IMR-90 (cell line): ENCODE results near the gene TSC2. TPM values are rescaled to one million over a fixed set of nuclear protein-coding genes. Genes with fewer than 3 reads are reported as not detected.
"Not testable (repeated sequence)": the region's sequence is repeated elsewhere in the genome, so short reads cannot be mapped to it uniquely, and the experiment has no call there.

Source experiments
- ATAC-seq: fragments of 200-7000 bp; cut with Tn5 transposase; 2 replicates; pipeline ENCODE4 v1.9.1; 2020; ENCODE audit warnings: low read depth, mild to moderate bottlenecking, moderate library complexity
- BruUV-seq: library from RNA; stranded (reverse); fragments of 400-500 nt; replicated peaks from 2 replicates; lab custom pipeline; 2021; lab: Mats Ljungman, UMichigan
- CTCF ChIA-PET: fragments of 300-600 bp; formaldehyde crosslinking; extraction: SDS; loops from one replicate; lab custom pipeline; 2021; ENCODE audit warnings: antibody characterized with exemption; lab: Yijun Ruan, JAX
- POLR2A ChIA-PET: fragments of 300-600 bp; sonication (Branson Sonifier 250); formaldehyde crosslinking; loops from one replicate; lab custom pipeline; 2022; ENCODE audit warnings: antibody characterized with exemption; ENCODE audit not compliant: unreplicated experiment; lab: Charles Lee
- DNase-seq: peaks from one replicate; pipeline ENCODE4 v3.0.0; 2013
- H2AFZ ChIP-seq: replicated peaks from 2 replicates; pipeline ENCODE3; 2013; ENCODE audit warnings: low read length, mild to moderate bottlenecking; ENCODE audit not compliant: poor library complexity
- H2AK5ac ChIP-seq: 2 replicates; pipeline ENCODE4 v1.6.1; 2013; ENCODE audit warnings: low read depth, low read length, inconsistent platforms
- H2AK9ac ChIP-seq: replicated peaks from 2 replicates; pipeline ENCODE3; 2013; ENCODE audit warnings: mild to moderate bottlenecking, low read depth, low read length, moderate library complexity; ENCODE audit not compliant: poor library complexity
- H2BK120ac ChIP-seq: 2 replicates; pipeline ENCODE4 v1.6.1; 2013; ENCODE audit warnings: low read depth, low read length, inconsistent platforms
- H2BK15ac ChIP-seq: 3 replicates; pipeline ENCODE4 v1.6.1; 2013; ENCODE audit warnings: low read depth, low read length, inconsistent platforms
- H2BK20ac ChIP-seq: 2 replicates; pipeline ENCODE4 v1.6.1; 2013; ENCODE audit warnings: low read depth, mild to moderate bottlenecking, inconsistent platforms, low read length, moderate library complexity
- H2BK5ac ChIP-seq: 2 replicates; pipeline ENCODE4 v1.6.1; 2013; ENCODE audit warnings: mild to moderate bottlenecking, low read depth, low read length, inconsistent platforms; ENCODE audit not compliant: poor library complexity, severe bottlenecking
- H3K14ac ChIP-seq: replicated peaks from 2 replicates; pipeline ENCODE4 v1.6.1; 2013; ENCODE audit warnings: low read depth, low read length, inconsistent platforms
- H3K18ac ChIP-seq: 2 replicates; pipeline ENCODE4 v1.6.1; 2013; ENCODE audit warnings: low read depth, low read length, control low read depth
- H3K23ac ChIP-seq: 2 replicates; pipeline ENCODE4 v1.6.1; 2013; ENCODE audit warnings: low read depth, low read length, inconsistent platforms
- H3K27ac ChIP-seq: 2 replicates; pipeline ENCODE4 v1.5.1; 2013; ENCODE audit warnings: mild to moderate bottlenecking, control low read depth, low read length; ENCODE audit not compliant: insufficient read depth
- H3K27me3 ChIP-seq: 2 replicates; pipeline ENCODE4 v1.6.1; 2013; ENCODE audit warnings: low read length; ENCODE audit not compliant: control insufficient read depth, insufficient read depth
- H3K36me3 ChIP-seq: 2 replicates; pipeline ENCODE4 v1.6.1; 2013; ENCODE audit warnings: low read length, mixed read lengths; ENCODE audit not compliant: control insufficient read depth, insufficient read depth
- H3K4ac ChIP-seq: 2 replicates; pipeline ENCODE4 v1.6.1; 2013; ENCODE audit warnings: low read depth, low read length, inconsistent platforms
- H3K4me1 ChIP-seq: 2 replicates; pipeline ENCODE4 v1.6.1; 2013; ENCODE audit warnings: low read length, mixed read lengths; ENCODE audit not compliant: control insufficient read depth, insufficient read depth
- H3K4me2 ChIP-seq: 2 replicates; pipeline ENCODE4 v1.6.1; 2013; ENCODE audit warnings: low read depth, mild to moderate bottlenecking, control low read depth, low read length, moderate library complexity
- H3K4me3 ChIP-seq: 2 replicates; pipeline ENCODE4 v1.5.1; 2013; ENCODE audit warnings: low read depth, mild to moderate bottlenecking, control low read depth, low read length, moderate library complexity; ENCODE audit not compliant: insufficient read depth
- H3K56ac ChIP-seq: 2 replicates; pipeline ENCODE4 v1.6.1; 2013; ENCODE audit warnings: low read length, inconsistent platforms; ENCODE audit not compliant: insufficient read depth; ENCODE audit errors: extremely low read depth
- H3K79me1 ChIP-seq, 2 experiments: 2 replicates each; pipeline ENCODE4 v1.6.1; 2013; ENCODE audit warnings: low read length in 2 of 2, inconsistent platforms in 1 of 2, low read depth in 1 of 2
- H3K9ac ChIP-seq: 2 replicates; pipeline ENCODE4 v1.6.1; 2013; ENCODE audit warnings: low read depth, low read length, control low read depth
- H3K9me1 ChIP-seq: 2 replicates; pipeline ENCODE4 v1.6.1; 2013; ENCODE audit warnings: low read length, inconsistent platforms; ENCODE audit not compliant: insufficient read depth
- H3K9me3 ChIP-seq: 2 replicates; pipeline ENCODE4 v1.6.1; 2013; ENCODE audit warnings: low read length; ENCODE audit not compliant: control insufficient read depth, insufficient read depth
- H4K20me1 ChIP-seq: 2 replicates; pipeline ENCODE4 v1.6.1; 2013; ENCODE audit warnings: low read length, inconsistent platforms; ENCODE audit not compliant: insufficient read depth
- H4K5ac ChIP-seq: 2 replicates; pipeline ENCODE4 v1.6.1; 2013; ENCODE audit warnings: mild to moderate bottlenecking, low read depth, low read length, control low read depth
- H4K8ac ChIP-seq, 2 experiments: 2 replicates each; pipeline ENCODE4 v1.6.1; 2013; ENCODE audit warnings: low read depth in 2 of 2, low read length in 2 of 2, control low read depth in 1 of 2, inconsistent platforms in 1 of 2
- H4K91ac ChIP-seq: 2 replicates; pipeline ENCODE4 v1.6.1; 2013; ENCODE audit warnings: low read depth, low read length, inconsistent platforms; ENCODE audit not compliant: insufficient read depth
- WGBS, 2 experiments: methylation state at CpG; one replicate each; pipeline versions ENCODE4 v1.1.5 to v1.1.7; 2013; ENCODE audit warnings: missing lambda C conversion rate in 2 of 2; ENCODE audit not compliant: insufficient read length in 1 of 2; ENCODE audit errors: extremely low coverage in 2 of 2; 5-methylcytosine and 5-hydroxymethylcytosine counted together
- dilution Hi-C: fragments of 300-500 bp; cut with HindIII; formaldehyde crosslinking; loops from one replicate; pipeline ENCODE4 v1.14.3; 2018; ENCODE audit warnings: low sequenced_read_pairs; ENCODE audit not compliant: unreplicated experiment
- in situ Hi-C: fragments of 300-500 bp; cut with MboI; formaldehyde crosslinking; loops from 3 replicates; pipeline ENCODE4 v1.14.3; 2019; ENCODE audit warnings: low sequenced_read_pairs, inconsistent platforms, mixed read lengths
- intact Hi-C: fragments of 100-400 bp; cut with micrococcal nuclease; formaldehyde crosslinking; loops from 2 replicates; pipeline ENCODE4 v1.10.0; 2022
- polyA plus RNA-seq, 3 experiments: library from polyadenylated mRNA; depleted of rRNA; stranded (reverse); fragments of >200 nt; gene quantifications; 2 replicates each; pipeline ENCODE4 v1.2.3, GENCODE V29; 2012; ENCODE audit warnings: low replicate concordance in 1 of 3
- total RNA-seq: library from RNA; depleted of rRNA; stranded (reverse); fragments of >200 nt; gene quantifications from 2 replicates; pipeline ENCODE4 v1.2.3, GENCODE V29; 2012

TSC2 gene
- total and polyA plus RNA-seq, 2 of the 4 experiments (the other 2 are of a cell fraction), result 31.4 to 88.6 TPM

DNA sequence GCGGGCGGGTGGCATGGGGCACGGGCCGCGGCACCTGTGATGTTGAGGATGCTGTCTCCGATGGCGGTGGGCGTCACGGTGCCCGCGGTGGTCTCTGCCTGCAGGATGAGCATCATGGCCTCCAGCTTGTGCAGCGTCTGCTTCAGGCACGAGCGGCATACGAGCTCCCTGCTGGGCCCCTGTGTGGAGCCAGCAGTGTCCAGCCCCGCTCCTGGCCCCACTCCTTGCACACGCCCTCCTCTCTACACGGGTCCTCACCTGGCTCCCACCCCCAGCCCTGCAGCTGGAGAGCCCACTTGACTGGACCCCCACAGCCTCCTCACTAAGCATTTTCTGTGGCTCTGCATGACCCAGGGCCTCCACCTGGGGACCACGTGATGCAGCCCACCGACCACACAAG is 56.7 kb downstream of the TSC2 start:
- BruUV-seq, H3K27me3 ChIP-seq, H3K4ac ChIP-seq, in situ Hi-C loops, H3K23ac ChIP-seq, CTCF ChIA-PET, H3K4me1 ChIP-seq, H3K27ac ChIP-seq, POLR2A ChIA-PET, H3K18ac ChIP-seq, H3K9ac ChIP-seq, H3K79me1 ChIP-seq, H2BK15ac ChIP-seq, H2AK5ac ChIP-seq, H3K4me3 ChIP-seq, H4K20me1 ChIP-seq, intact Hi-C loops, H4K8ac ChIP-seq, dilution Hi-C loops, H3K4me2 ChIP-seq, H3K9me1 ChIP-seq, H3K14ac ChIP-seq, H2BK5ac ChIP-seq, H3K9me3 ChIP-seq, H2BK20ac ChIP-seq, H4K5ac ChIP-seq, H4K91ac ChIP-seq, H2AK9ac ChIP-seq, H3K56ac ChIP-seq, DNase-seq, H2AFZ ChIP-seq, H2BK120ac ChIP-seq, ATAC-seq: not testable (repeated sequence)
- H3K36me3 ChIP-seq, result peaks cover 41% of the 10 kb centered on the region
- WGBS, 2 experiments, result no CpG with 5 or more reads among the region's 20 CpGs

DNA sequence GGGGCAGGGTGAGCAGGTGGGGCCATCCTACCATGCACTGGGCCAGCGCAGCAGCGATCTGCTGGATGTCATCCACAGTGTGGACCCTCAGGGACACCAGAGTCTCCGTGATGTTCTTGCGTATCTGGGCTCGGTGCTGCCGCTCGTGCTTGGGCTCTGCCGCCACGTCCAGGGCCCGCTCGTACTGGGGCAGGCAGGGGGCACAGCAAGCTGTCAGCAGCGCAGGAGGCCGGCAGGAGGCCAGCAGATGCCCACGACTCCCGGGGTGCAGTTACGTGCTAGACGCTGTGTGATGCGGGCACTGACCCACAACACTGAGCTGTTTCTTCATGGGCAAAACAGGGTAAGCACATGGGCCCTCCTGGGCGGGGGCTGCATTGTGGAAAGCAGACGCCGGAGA is 57.5 kb downstream of the TSC2 start:
- DNase-seq, dilution Hi-C loops, H2AFZ ChIP-seq, H4K8ac ChIP-seq, H3K4ac ChIP-seq, ATAC-seq, H2AK5ac ChIP-seq, H2BK5ac ChIP-seq, H3K14ac ChIP-seq, H3K79me1 ChIP-seq, H2BK15ac ChIP-seq, in situ Hi-C loops, H2BK120ac ChIP-seq, H3K27me3 ChIP-seq, BruUV-seq, H3K23ac ChIP-seq, H3K56ac ChIP-seq, H3K9ac ChIP-seq, intact Hi-C loops, H4K91ac ChIP-seq, H3K4me3 ChIP-seq, H3K9me3 ChIP-seq, H4K5ac ChIP-seq, H3K9me1 ChIP-seq, H3K18ac ChIP-seq, H2AK9ac ChIP-seq, H3K4me1 ChIP-seq, POLR2A ChIA-PET, H3K4me2 ChIP-seq, H2BK20ac ChIP-seq, H4K20me1 ChIP-seq, CTCF ChIA-PET, H3K27ac ChIP-seq: not testable (repeated sequence)
- 95% methylated on average over 9 of the region's 21 CpGs; no CpG with 5 or more reads in 1 of the 2 experiments for WGBS, 2 experiments
- H3K36me3 ChIP-seq, result peaks cover 45% of the 10 kb centered on the region
